Endothelial cell of umbilical vein (primary cell): ENCODE data around the gene PDE4B. TPM values are rescaled to one million over a fixed set of nuclear protein-coding genes. Genes with fewer than 3 reads are reported as not detected.

Experiments
- BruUV-seq: library from RNA; stranded (reverse); fragments of 400-500 nt; replicated peaks from 2 replicates; lab custom pipeline; 2021; lab: Mats Ljungman, UMichigan
- CTCF ChIA-PET: fragments of 300-600, 350-600 bp; sonication (Branson Sonifier 250); formaldehyde crosslinking; loops from one replicate; lab custom pipeline; 2021; ENCODE audit warnings: antibody characterized with exemption, inconsistent platforms; lab: Charles Lee
- POLR2A ChIA-PET: fragments of 300-600, 350-600 bp; sonication (Branson Sonifier 250); formaldehyde crosslinking; loops from one replicate; lab custom pipeline; 2021; ENCODE audit warnings: antibody characterized with exemption, inconsistent platforms; lab: Charles Lee
- DNase-seq: peaks from one replicate; pipeline ENCODE4 v3.0.0-alpha.2; 2011; ENCODE audit warnings: low read depth, low spot score
- FAIRE-seq: peaks from 2 replicates; lab custom pipeline; 2011; peaks lifted over from hg19 to GRCh38; lab: Jason Lieb, UNC
- H2AFZ ChIP-seq: 2 replicates; pipeline ENCODE4 v1.6.0; 2012; ENCODE audit warnings: low read depth, low read length, control low read depth, inconsistent platforms
- H3K27ac ChIP-seq: 2 replicates; pipeline ENCODE4 v1.5.1; 2011; ENCODE audit warnings: low read depth, mild to moderate bottlenecking, control low read depth, low read length, moderate library complexity; ENCODE audit not compliant: insufficient read depth
- H3K27me3 ChIP-seq, 2 experiments: 2 replicates each; pipeline versions ENCODE4 v1.6.0 to v1.6.1; 2011; ENCODE audit warnings: low read length in 2 of 2, mixed read lengths in 1 of 2; ENCODE audit not compliant: control insufficient read depth in 2 of 2, insufficient read depth in 2 of 2
- H3K36me3 ChIP-seq, 2 experiments: 2 replicates in 1 of 2; 3 replicates in 1 of 2; pipeline ENCODE4 v1.5.1; 2011; ENCODE audit warnings: low read length in 2 of 2, mild to moderate bottlenecking in 1 of 2, moderate library complexity in 1 of 2; ENCODE audit not compliant: control insufficient read depth in 2 of 2, insufficient read depth in 2 of 2; ENCODE audit errors: extremely low read depth in 1 of 2
- H3K4me1 ChIP-seq: 3 replicates; pipeline ENCODE4 v1.5.1; 2011; ENCODE audit warnings: mild to moderate bottlenecking, low read length; ENCODE audit not compliant: control insufficient read depth, insufficient read depth; ENCODE audit errors: extremely low read depth
- H3K4me2 ChIP-seq: 2 replicates; pipeline ENCODE4 v1.6.1; 2011; ENCODE audit warnings: low read length, control low read depth, mixed read lengths; ENCODE audit not compliant: insufficient read depth
- H3K4me3 ChIP-seq, 3 experiments: fragments of 200-600 bp in 1 of 3; sonication (generic), shearing (Covaris generic) in 1 of 3; replicated peaks in 1 of 3; 2 replicates each; pipeline ENCODE4 v1.5.1; 2011 to 2016; ENCODE audit warnings: control low read depth in 3 of 3, low read length in 3 of 3, mild to moderate bottlenecking in 2 of 3, inconsistent platforms in 1 of 3, low read depth in 1 of 3, moderate library complexity in 1 of 3; ENCODE audit not compliant: insufficient read depth in 1 of 3
- H3K79me2 ChIP-seq: 2 replicates; pipeline ENCODE4 v1.6.0; 2012; ENCODE audit warnings: low read length, inconsistent platforms; ENCODE audit not compliant: control insufficient read depth, insufficient read depth
- H3K9ac ChIP-seq: replicated peaks from 2 replicates; pipeline ENCODE3; 2011; ENCODE audit warnings: low read length, control low read depth; ENCODE audit not compliant: insufficient read depth; ENCODE audit errors: extremely low read depth
- H3K9me1 ChIP-seq: replicated peaks from 3 replicates; pipeline ENCODE4 v1.6.0; 2011; ENCODE audit warnings: mild to moderate bottlenecking, low read length; ENCODE audit not compliant: control insufficient read depth, insufficient read depth; ENCODE audit errors: extremely low read depth
- H3K9me3 ChIP-seq: replicated peaks from 2 replicates; pipeline ENCODE4 v1.5.1; 2012; ENCODE audit warnings: low read length, inconsistent platforms; ENCODE audit not compliant: control insufficient read depth, insufficient read depth
- H4K20me1 ChIP-seq: replicated peaks from 2 replicates; pipeline ENCODE3; 2011; ENCODE audit warnings: mild to moderate bottlenecking, low read length; ENCODE audit not compliant: control insufficient read depth, insufficient read depth; ENCODE audit errors: extremely low read depth
- CTCF ChIP-seq, 2 donors: IDR thresholded peaks; 1 replicate in 1 of 2; 2 replicates in 1 of 2; pipeline ENCODE4 v1.5.1; 2011; ENCODE audit warnings: low read length in 2 of 2, mild to moderate bottlenecking in 2 of 2, moderate library complexity in 2 of 2, control low read depth in 1 of 2, inconsistent platforms in 1 of 2, low read depth in 1 of 2; ENCODE audit not compliant: insufficient read depth in 1 of 2; ENCODE audit errors: extremely low read depth in 1 of 2
- EZH2 ChIP-seq: IDR thresholded peaks from 2 replicates; pipeline ENCODE4 v1.6.1; 2012; ENCODE audit warnings: borderline replicate concordance, low read depth, mild to moderate bottlenecking, moderate library complexity, low read length, inconsistent platforms; ENCODE audit not compliant: severe bottlenecking
- FOS ChIP-seq: IDR thresholded peaks from 2 replicates; pipeline ENCODE4 v1.6.1; 2011; ENCODE audit warnings: mild to moderate bottlenecking, low read length, moderate library complexity, borderline replicate concordance; ENCODE audit not compliant: insufficient read depth
- GATA2 ChIP-seq: IDR thresholded peaks from 2 replicates; pipeline ENCODE4 v1.7.0; 2011; ENCODE audit warnings: low read depth, mild to moderate bottlenecking, moderate library complexity, mixed read lengths, low read length; ENCODE audit not compliant: insufficient read length, insufficient read depth
- JUN ChIP-seq: IDR thresholded peaks from 2 replicates; pipeline ENCODE4 v1.6.1; 2011; ENCODE audit warnings: borderline replicate concordance, low read depth; ENCODE audit not compliant: insufficient read length, insufficient read depth
- MAX ChIP-seq: IDR thresholded peaks from 2 replicates; pipeline ENCODE4 v1.6.1; 2011; ENCODE audit not compliant: insufficient read depth, insufficient read length
- MYC ChIP-seq: IDR thresholded peaks from one replicate; pipeline ENCODE4 v1.6.1; 2011; ENCODE audit warnings: mild to moderate bottlenecking, low read depth, low read length
- POLR2A ChIP-seq: IDR thresholded peaks from 2 replicates; pipeline ENCODE4 v1.6.1; 2012; ENCODE audit warnings: low read depth, mild to moderate bottlenecking, control low read depth, low read length
- POLR2AphosphoS5 ChIP-seq: IDR thresholded peaks from 2 replicates; pipeline ENCODE4 v1.6.1; 2012; ENCODE audit warnings: low read depth, mild to moderate bottlenecking, control low read depth, low read length, moderate library complexity; ENCODE audit not compliant: insufficient read depth
- dilution Hi-C: fragments of 300-500 bp; cut with MboI; formaldehyde crosslinking; loops from one replicate; pipeline ENCODE4 v1.15.0; 2019; ENCODE audit warnings: low sequenced_read_pairs; ENCODE audit not compliant: extremely low pct_ligation_motif_present
- intact Hi-C: fragments of 100-400 bp; cut with micrococcal nuclease; formaldehyde crosslinking; loops from one replicate; pipeline ENCODE4 v1.10.0; 2022
- polyA plus RNA-seq, 4 experiments: library from polyadenylated mRNA; depleted of rRNA in 3 of 4; stranded (reverse) in 3 of 4; unstranded in 1 of 4; fragments of >200 nt; gene quantifications; 2 replicates each; pipeline versions ENCODE4 v1.2.1 to v1.2.3, GENCODE V29; 2011 to 2012; ENCODE audit warnings: missing spikeins in 1 of 4
- total RNA-seq: library from RNA; stranded (reverse); gene quantifications from 2 replicates; pipeline ENCODE4 v1.2.3, GENCODE V29; 2021

PDE4B gene
- total and polyA plus RNA-seq, 2 donors (not counting 3 experiments of a cell fraction or from before 2014, with no cell fraction given): 63.5 to 69.8 TPM

GRCh38 chr1:65911679-65912078, 119.0 kb downstream of the PDE4B start:
- no peak overlapping the region for H3K27ac ChIP-seq
- H3K27me3 ChIP-seq: peaks cover 0 to 3% of the 10 kb centered on the region in 2 experiments
- no peaks in the 10 kb centered on the region for H3K9me3 ChIP-seq
- BruUV-seq: no TSS peak
- H3K4me1 ChIP-seq: no peaks in the 10 kb centered on the region
- DNase-seq (no peak), FAIRE-seq (no peak)
- no peaks in the 10 kb centered on the region for H3K79me2 ChIP-seq
- H3K4me2 ChIP-seq: no peak overlapping the region
- intact Hi-C loops: no loop called here
- ChIA-PET CTCF (interaction anchor here (1.0 kb wide), 1 partner anchor 9 kb away, joined by 3 read pairs; no protein-coding TSS in a partner anchor), POLR2A (no interaction called here)
- no peaks in the 10 kb centered on the region for H3K36me3 ChIP-seq
- no peak overlapping the region for H2AFZ ChIP-seq
- H4K20me1 ChIP-seq: no peaks in the 10 kb centered on the region
- no peaks in the 10 kb centered on the region for H3K9me1 ChIP-seq
- dilution Hi-C loops: no loop called here
- H3K9ac ChIP-seq: no peak overlapping the region
- TF ChIP-seq MAX: no peak
- TF ChIP-seq POLR2A: no peak
- TF ChIP-seq POLR2AphosphoS5: no peak
- no peak for TF ChIP-seq EZH2
- TF ChIP-seq FOS: no peak
- TF ChIP-seq GATA2: no peak
- TF ChIP-seq MYC: no peak
- TF ChIP-seq JUN: no peak
- no peak for TF ChIP-seq CTCF (IDR thresholded peaks at IDR 0.05; ENCODE audit: extremely low read depth in 1 of 2, insufficient read depth in 1 of 2, low read depth in 1 of 2, low read length in 2 of 2)
- no peak overlapping the region for H3K4me3 ChIP-seq
